Uterus (tissue), 4 donors: ENCODE data around the gene SCFD2. TPM values are rescaled to one million over a fixed set of nuclear protein-coding genes. Genes with fewer than 3 reads are reported as not detected.
"Not testable (repeated sequence)": the region's sequence is repeated elsewhere in the genome, so short reads cannot be mapped to it uniquely, and the experiment has no call there.

Experiments used
- DNase-seq, 2 donors: peaks; one replicate each; pipeline ENCODE4 v3.0.0-alpha.2; 2019 to 2020
- H3K27ac ChIP-seq, 2 donors: fragments of 200-600 bp; sonication (generic); 1 replicate in 1 of 2; 2 replicates in 1 of 2; pipeline ENCODE4 v1.5.1; 2016 to 2018
- H3K27me3 ChIP-seq, 2 donors: fragments of 200-600 bp; sonication (generic); one replicate each; pipeline ENCODE4 v1.5.1; 2018 to 2019; ENCODE audit warnings: control low read depth in 1 of 2
- H3K36me3 ChIP-seq, 2 donors: fragments of 200-600 bp; sonication (generic); one replicate each; pipeline ENCODE4 v1.5.1; 2019; ENCODE audit warnings: control low read depth in 1 of 2
- H3K4me1 ChIP-seq, 2 donors: fragments of 200-600 bp; sonication (generic); one replicate each; pipeline ENCODE4 v1.5.1; 2018 to 2019; ENCODE audit warnings: control low read depth in 1 of 2
- H3K4me3 ChIP-seq, 2 donors: fragments of 200-600 bp; sonication (generic); 1 replicate in 1 of 2; 2 replicates in 1 of 2; pipeline ENCODE4 v1.5.1; 2018 to 2019; ENCODE audit warnings: mild to moderate bottlenecking in 1 of 2
- H3K9me3 ChIP-seq, 2 donors: fragments of 200-600 bp; sonication (generic); one replicate each; pipeline ENCODE4 v1.5.1; 2019; ENCODE audit warnings: control low read depth in 1 of 2
- CTCF ChIP-seq, 4 experiments: fragments of 200-600 bp in 2 of 4; fragments of 450-650 bp in 2 of 4; sonication (generic) in 2 of 4; IDR thresholded peaks; one replicate each; pipeline ENCODE4 v1.5.1; 2016 to 2019; ENCODE audit warnings: antibody characterized with exemption in 4 of 4, mild to moderate bottlenecking in 2 of 4, moderate library complexity in 1 of 4
- POLR2A ChIP-seq, 2 donors: fragments of 450-650 bp; IDR thresholded peaks; one replicate each; pipeline ENCODE4 v1.6.1; 2016; ENCODE audit warnings: antibody characterized with exemption in 2 of 2, mild to moderate bottlenecking in 1 of 2, moderate library complexity in 1 of 2
- intact Hi-C: fragments of 100-400 bp; cut with DNase I; formaldehyde crosslinking; loops from one replicate; pipeline ENCODE4 v1.15.1; 2023; ENCODE audit warnings: low total_unique reads
- total RNA-seq, 4 donors: library from RNA; depleted of rRNA in 3 of 4; stranded (reverse); fragments of >200 nt in 3 of 4; gene quantifications; one replicate each; pipeline versions ENCODE4 v1.1.0 to v1.2.4, GENCODE V29; 2014 to 2023
- donor health status: DM: yes; HTN: yes; CAD: no.

Gene SCFD2
- total RNA-seq, 4 donors from 2014 or later: 19.6 to 36.2 (median 24.5) TPM

DNA sequence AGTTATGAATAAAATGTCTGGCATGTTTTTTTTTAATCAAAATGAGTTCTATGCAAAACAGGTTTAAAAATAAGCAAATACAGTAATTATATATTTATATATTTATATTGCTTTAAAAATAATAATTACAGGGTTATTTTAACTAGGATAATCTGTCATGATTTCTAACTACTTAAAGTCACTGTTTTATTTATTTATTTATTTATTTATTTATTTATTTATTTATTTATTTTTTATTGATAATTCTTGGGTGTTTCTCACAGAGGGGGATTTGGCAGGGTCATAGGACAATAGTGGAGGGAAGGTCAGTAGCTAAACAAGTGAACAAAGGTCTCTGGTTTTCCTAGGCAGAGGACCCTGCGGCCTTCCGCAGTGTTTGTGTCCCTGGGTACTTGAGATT, 129.2 kb downstream of the SCFD2 start:
- H3K4me3 ChIP-seq, H3K27ac ChIP-seq, H3K9me3 ChIP-seq, intact Hi-C loops, H3K4me1 ChIP-seq, H3K27me3 ChIP-seq, DNase-seq, H3K36me3 ChIP-seq: not testable (repeated sequence)

DNA sequence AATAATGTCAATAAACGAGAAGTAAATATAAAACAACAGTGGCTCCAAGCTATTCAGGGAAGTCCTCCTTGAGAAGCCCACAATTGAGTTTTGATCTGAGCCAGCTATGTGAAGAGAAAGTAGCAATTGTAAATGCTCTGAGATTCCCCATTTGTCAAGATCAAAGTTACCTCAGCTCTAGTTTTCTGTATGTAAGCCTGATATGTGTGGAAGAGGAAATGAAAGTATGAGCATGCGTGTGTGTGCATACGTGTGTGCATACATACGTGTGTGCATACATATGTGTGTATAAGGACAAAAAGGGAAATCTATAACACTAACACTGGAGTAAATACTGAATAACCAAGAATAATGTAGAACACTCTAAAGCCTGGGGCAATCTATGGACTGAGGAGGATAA, 130.3 kb downstream of the SCFD2 start:
- intact Hi-C loops: no loop called here
- no peak for DNase-seq
- Histone ChIP-seq H3K4me3 (no peak overlapping the region), H3K36me3 (no peaks in the 10 kb centered on the region), H3K4me1 (no peaks in the 10 kb centered on the region), H3K27me3 (no peaks in the 10 kb centered on the region), H3K27ac (no peak overlapping the region), H3K9me3 (no peaks in the 10 kb centered on the region)
- TF ChIP-seq CTCF (IDR thresholded peaks at IDR 0.05) (no peak), POLR2A (IDR thresholded peaks at IDR 0.05) (no peak)

DNA sequence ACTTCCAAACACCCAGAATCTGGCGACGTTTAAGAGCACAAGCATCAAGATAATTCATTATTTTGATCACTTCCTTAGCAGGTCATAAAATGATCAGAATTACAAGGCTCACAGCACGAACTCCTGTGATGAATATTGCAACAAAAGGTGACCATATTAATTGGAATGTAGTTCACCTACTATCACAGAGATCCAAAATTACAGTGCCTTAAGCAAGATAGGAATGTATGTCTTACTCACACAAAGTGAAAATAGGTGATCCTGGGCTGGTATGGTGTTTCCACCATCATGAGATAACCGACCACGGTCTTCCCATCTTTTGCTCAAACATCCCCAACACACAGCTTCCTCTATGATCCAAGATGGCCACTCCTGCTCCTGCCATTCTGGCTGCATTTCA, 131.2 kb downstream of the SCFD2 start:
- no peak for DNase-seq
- H3K36me3 ChIP-seq: no peaks in the 10 kb centered on the region
- no peaks in the 10 kb centered on the region for H3K4me1 ChIP-seq
- no peak overlapping the region for H3K4me3 ChIP-seq
- H3K27ac ChIP-seq: no peak overlapping the region
- intact Hi-C loops: no loop called here
- H3K27me3 ChIP-seq: no peaks in the 10 kb centered on the region
- H3K9me3 ChIP-seq: no peaks in the 10 kb centered on the region
- TF ChIP-seq CTCF (IDR thresholded peaks at IDR 0.05) (no peak), POLR2A (IDR thresholded peaks at IDR 0.05) (no peak)

DNA sequence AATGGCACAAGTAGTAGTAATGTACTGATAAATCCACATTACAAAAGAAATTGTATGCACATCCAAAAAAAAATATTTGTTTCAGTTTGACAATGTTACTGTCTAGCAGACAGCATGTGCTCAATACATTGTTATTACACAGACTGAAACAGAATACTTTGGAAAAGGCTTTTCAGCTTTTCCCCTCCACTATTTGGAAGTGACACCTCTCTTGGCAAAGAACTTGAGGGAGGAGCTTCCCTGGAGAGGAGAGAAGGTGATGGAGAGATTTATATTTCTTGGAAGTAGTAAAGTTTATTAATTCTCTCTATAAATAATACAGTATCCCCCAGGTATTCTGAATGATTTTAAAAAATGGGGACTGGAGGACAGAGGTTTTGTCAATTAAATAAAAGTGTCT, 131.8 kb downstream of the SCFD2 start:
- H3K4me1 ChIP-seq: no peaks in the 10 kb centered on the region
- intact Hi-C loops: no loop called here
- DNase-seq: no peak
- H3K36me3 ChIP-seq: no peaks in the 10 kb centered on the region
- no peak overlapping the region for H3K4me3 ChIP-seq
- no peak for TF ChIP-seq POLR2A (IDR thresholded peaks at IDR 0.05)
- TF ChIP-seq CTCF (IDR thresholded peaks at IDR 0.05): no peak
- no peaks in the 10 kb centered on the region for H3K27me3 ChIP-seq
- H3K27ac ChIP-seq: no peak overlapping the region
- no peaks in the 10 kb centered on the region for H3K9me3 ChIP-seq

- Histone ChIP-seq H3K4me3 (no peak overlapping the region), H3K9me3 (no peaks in the 10 kb centered on the region), H3K36me3 (no peaks in the 10 kb centered on the region), H3K27me3 (no peaks in the 10 kb centered on the region), H3K27ac (no peak overlapping the region), H3K4me1 (no peaks in the 10 kb centered on the region)
- TF ChIP-seq CTCF (IDR thresholded peaks at IDR 0.05): no peak
- intact Hi-C loops: no loop called here
- no peak for DNase-seq
Observed at GRCh38 chr4:53233114-53233795, 132.6 kb downstream of the SCFD2 start.

DNA sequence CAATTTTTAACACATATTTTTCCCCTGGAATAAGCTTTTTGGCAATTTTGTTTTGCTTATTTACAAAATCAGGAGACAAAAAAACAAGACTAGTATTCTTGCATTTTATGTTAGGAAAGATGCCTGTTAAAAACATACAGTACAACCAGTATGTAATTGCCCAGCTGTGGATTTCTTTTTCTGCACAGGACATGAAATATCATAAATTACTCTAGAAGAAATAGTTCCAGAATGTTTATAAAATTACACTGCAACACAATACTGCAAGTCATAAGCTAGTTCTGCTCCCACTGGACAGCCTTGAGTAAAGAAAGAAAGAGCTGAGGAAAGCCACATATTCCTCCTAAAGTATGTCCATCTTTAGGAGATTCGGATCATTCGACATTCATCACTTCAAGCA, 133.5 kb downstream of the SCFD2 start:
- no peak for DNase-seq
- Histone ChIP-seq H3K4me1 (no peaks in the 10 kb centered on the region), H3K27me3 (no peaks in the 10 kb centered on the region), H3K9me3 (no peaks in the 10 kb centered on the region), H3K36me3 (no peaks in the 10 kb centered on the region), H3K4me3 (no peak overlapping the region), H3K27ac (no peak overlapping the region)
- TF ChIP-seq CTCF (IDR thresholded peaks at IDR 0.05) (no peak), POLR2A (IDR thresholded peaks at IDR 0.05) (no peak)
- intact Hi-C loops: no loop called here
